ENCODE measurements around the gene FBXL7.

Gene FBXL7

DNA sequence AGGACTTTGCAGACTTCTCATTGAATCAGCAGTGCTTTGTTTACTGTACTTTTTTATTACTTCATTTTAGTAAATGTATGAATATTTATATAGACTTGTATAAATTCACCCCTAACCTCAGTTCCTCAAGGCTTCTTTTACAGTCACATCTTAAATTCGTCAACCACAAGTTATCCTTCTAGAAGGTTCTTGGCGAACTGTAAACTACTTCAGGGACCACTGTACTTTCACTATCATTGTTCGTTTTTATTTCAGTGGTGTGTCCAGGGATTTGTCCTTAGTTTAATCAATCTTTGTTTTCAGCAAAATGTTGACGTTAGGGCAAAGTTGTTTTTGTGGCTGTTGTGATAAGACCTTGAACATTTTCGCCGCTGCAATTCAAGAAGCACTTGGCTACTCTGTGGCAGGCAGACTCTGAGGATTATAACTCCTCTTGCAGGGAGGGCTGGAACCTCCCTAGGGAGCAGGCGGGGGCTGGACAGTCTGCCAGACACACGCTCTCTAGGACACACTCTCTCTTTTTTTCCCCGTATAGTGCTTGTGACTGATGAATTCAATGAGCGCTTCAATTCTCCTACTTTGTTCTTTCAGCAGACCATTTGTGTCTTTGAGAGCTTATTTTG, 252.8 kb downstream of the FBXL7 start:
- Histone ChIP-seq H3K4me1 (ENCODE audit: control insufficient read depth, low read length) (no peaks in the 10 kb centered on the region), H3K27me3 (ENCODE audit: control insufficient read depth, low read length) (no peaks in the 10 kb centered on the region), H3K9me2 (replicated peaks; ENCODE audit: control insufficient read depth, low read length) (no peaks in the 10 kb centered on the region), H3K9me3 (ENCODE audit: control insufficient read depth, insufficient read depth, low read length) (no peaks in the 10 kb centered on the region), H3K79me2 (ENCODE audit: control insufficient read depth, low read length) (no peaks in the 10 kb centered on the region), H3K27ac (ENCODE audit: low read depth, low read length) (no peak overlapping the region), H4K20me1 (ENCODE audit: control insufficient read depth, insufficient read depth, low read depth, low read length) (no peaks in the 10 kb centered on the region), H3K36me3 (ENCODE audit: control insufficient read depth, low read length) (no peaks in the 10 kb centered on the region), H3K4me2 (ENCODE audit: low read length) (no peak overlapping the region), H3F3A (ENCODE audit: control insufficient read depth, insufficient read depth) (no peaks in the 10 kb centered on the region), H3K4me3 (ENCODE audit: low read length) (no peak overlapping the region)
- TF ChIP-seq, protein P1, sequence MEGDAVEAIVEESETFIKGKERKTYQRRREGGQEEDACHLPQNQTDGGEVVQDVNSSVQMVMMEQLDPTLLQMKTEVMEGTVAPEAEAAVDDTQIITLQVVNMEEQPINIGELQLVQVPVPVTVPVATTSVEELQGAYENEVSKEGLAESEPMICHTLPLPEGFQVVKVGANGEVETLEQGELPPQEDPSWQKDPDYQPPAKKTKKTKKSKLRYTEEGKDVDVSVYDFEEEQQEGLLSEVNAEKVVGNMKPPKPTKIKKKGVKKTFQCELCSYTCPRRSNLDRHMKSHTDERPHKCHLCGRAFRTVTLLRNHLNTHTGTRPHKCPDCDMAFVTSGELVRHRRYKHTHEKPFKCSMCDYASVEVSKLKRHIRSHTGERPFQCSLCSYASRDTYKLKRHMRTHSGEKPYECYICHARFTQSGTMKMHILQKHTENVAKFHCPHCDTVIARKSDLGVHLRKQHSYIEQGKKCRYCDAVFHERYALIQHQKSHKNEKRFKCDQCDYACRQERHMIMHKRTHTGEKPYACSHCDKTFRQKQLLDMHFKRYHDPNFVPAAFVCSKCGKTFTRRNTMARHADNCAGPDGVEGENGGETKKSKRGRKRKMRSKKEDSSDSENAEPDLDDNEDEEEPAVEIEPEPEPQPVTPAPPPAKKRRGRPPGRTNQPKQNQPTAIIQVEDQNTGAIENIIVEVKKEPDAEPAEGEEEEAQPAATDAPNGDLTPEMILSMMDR (IDR thresholded peaks at IDR 0.05; ENCODE audit: low read depth, low read length, poor library complexity, severe bottlenecking): no peak
- TF ChIP-seq EZH2phosphoT487 (IDR thresholded peaks at IDR 0.05; ENCODE audit: borderline replicate concordance, low read length): no peak

DNA sequence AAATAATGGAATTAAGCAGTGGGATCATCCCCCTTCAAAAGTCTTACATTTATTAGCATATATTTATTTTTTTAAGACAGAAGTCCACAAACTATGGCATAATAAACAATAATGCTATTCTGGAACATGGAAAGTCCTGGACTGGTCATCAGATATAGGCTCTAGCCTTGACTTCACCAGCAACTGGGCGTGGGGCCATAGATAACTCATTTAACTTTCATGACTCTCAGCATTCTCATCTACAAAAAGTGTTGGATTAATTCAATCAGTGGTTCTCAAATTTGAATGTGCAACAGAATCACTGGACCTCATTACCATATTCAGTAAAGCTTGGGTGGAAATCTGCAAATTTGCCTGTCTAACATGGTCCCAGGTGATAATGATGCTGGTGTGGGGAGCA, 253.8 kb downstream of the FBXL7 start:
- H3K9me3 ChIP-seq (ENCODE audit: control insufficient read depth, insufficient read depth, low read length): no peaks in the 10 kb centered on the region
- H3K79me2 ChIP-seq (ENCODE audit: control insufficient read depth, low read length): no peaks in the 10 kb centered on the region
- no peak overlapping the region for H3K4me2 ChIP-seq (ENCODE audit: low read length)
- H3K4me3 ChIP-seq (ENCODE audit: low read length): no peak overlapping the region
- H3K27ac ChIP-seq (ENCODE audit: low read depth, low read length): no peak overlapping the region
- TF ChIP-seq, protein P1 (IDR thresholded peaks at IDR 0.05; ENCODE audit: low read depth, low read length, poor library complexity, severe bottlenecking): no peak
- no peak for TF ChIP-seq EZH2phosphoT487 (IDR thresholded peaks at IDR 0.05; ENCODE audit: borderline replicate concordance, low read length)
- no peaks in the 10 kb centered on the region for H4K20me1 ChIP-seq (ENCODE audit: control insufficient read depth, insufficient read depth, low read depth, low read length)
- H3K9me2 ChIP-seq (replicated peaks; ENCODE audit: control insufficient read depth, low read length): no peaks in the 10 kb centered on the region
- H3K36me3 ChIP-seq (ENCODE audit: control insufficient read depth, low read length): no peaks in the 10 kb centered on the region
- H3K27me3 ChIP-seq (ENCODE audit: control insufficient read depth, low read length): no peaks in the 10 kb centered on the region
- H3K4me1 ChIP-seq (ENCODE audit: control insufficient read depth, low read length): no peaks in the 10 kb centered on the region
- no peaks in the 10 kb centered on the region for H3F3A ChIP-seq (ENCODE audit: control insufficient read depth, insufficient read depth)

DNA sequence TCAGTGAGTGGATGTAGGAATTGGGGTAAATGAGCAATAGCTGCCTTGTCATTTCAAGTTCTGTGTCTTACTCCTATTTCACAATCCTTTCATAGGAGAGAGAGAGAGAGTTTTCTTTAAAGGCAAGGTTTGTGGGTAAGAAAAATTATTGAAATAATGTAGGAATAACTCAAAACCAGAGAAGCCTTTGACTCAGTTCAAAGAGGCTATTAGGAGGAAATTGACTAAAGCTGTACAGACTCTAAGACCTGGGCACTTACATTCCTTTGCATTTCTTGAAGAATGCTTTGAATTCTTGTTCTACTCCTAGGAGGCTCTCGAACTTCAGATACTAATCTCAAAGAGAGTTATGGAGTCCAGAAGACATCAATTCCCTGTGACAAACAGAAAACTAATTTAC, 257.1 kb downstream of the FBXL7 start:
- no peaks in the 10 kb centered on the region for H4K20me1 ChIP-seq (ENCODE audit: control insufficient read depth, insufficient read depth, low read depth, low read length)
- no peaks in the 10 kb centered on the region for H3F3A ChIP-seq (ENCODE audit: control insufficient read depth, insufficient read depth)
- no peak overlapping the region for H3K4me2 ChIP-seq (ENCODE audit: low read length)
- no peaks in the 10 kb centered on the region for H3K36me3 ChIP-seq (ENCODE audit: control insufficient read depth, low read length)
- TF ChIP-seq, protein P1 (IDR thresholded peaks at IDR 0.05; ENCODE audit: low read depth, low read length, poor library complexity, severe bottlenecking): no peak
- no peak for TF ChIP-seq EZH2phosphoT487 (IDR thresholded peaks at IDR 0.05; ENCODE audit: borderline replicate concordance, low read length)
- H3K4me1 ChIP-seq (ENCODE audit: control insufficient read depth, low read length): no peaks in the 10 kb centered on the region
- no peaks in the 10 kb centered on the region for H3K27me3 ChIP-seq (ENCODE audit: control insufficient read depth, low read length)
- no peaks in the 10 kb centered on the region for H3K79me2 ChIP-seq (ENCODE audit: control insufficient read depth, low read length)
- no peaks in the 10 kb centered on the region for H3K9me2 ChIP-seq (replicated peaks; ENCODE audit: control insufficient read depth, low read length)
- H3K9me3 ChIP-seq (ENCODE audit: control insufficient read depth, insufficient read depth, low read length): no peaks in the 10 kb centered on the region
- H3K27ac ChIP-seq (ENCODE audit: low read depth, low read length): no peak overlapping the region
- H3K4me3 ChIP-seq (ENCODE audit: low read length): no peak overlapping the region
